ENCODE data around the gene PTPRQ.

The PTPRQ gene

DNA sequence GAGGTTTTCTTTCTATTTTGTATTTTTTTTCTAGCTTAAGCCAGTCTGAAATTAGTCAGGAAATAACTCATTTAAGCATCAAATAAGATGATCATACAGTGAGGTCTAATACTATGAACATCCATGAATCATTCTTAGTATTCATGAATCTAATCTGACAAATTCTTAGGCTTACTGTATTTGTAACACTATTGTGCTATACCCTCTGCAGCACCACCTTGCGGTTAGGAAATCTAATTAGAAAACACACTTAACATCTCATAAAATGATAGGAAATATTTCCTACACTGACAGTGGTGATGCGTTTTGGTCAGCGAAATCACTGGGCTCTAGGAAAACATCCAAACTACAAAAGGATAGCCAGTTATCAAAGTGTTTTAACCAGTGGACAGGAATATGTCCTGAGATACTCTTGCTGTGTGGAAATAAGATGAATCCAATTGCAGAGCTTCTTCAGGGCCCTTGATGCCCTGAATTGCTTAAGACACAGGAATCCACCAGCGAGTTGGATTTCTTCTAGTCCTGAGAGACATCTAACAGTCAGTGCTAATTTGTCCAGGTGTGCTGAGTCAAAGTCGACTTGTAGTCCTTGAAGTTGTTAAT is 154.1 kb downstream of the PTPRQ start (continued):
- TF ChIP-seq, protein P1, sequence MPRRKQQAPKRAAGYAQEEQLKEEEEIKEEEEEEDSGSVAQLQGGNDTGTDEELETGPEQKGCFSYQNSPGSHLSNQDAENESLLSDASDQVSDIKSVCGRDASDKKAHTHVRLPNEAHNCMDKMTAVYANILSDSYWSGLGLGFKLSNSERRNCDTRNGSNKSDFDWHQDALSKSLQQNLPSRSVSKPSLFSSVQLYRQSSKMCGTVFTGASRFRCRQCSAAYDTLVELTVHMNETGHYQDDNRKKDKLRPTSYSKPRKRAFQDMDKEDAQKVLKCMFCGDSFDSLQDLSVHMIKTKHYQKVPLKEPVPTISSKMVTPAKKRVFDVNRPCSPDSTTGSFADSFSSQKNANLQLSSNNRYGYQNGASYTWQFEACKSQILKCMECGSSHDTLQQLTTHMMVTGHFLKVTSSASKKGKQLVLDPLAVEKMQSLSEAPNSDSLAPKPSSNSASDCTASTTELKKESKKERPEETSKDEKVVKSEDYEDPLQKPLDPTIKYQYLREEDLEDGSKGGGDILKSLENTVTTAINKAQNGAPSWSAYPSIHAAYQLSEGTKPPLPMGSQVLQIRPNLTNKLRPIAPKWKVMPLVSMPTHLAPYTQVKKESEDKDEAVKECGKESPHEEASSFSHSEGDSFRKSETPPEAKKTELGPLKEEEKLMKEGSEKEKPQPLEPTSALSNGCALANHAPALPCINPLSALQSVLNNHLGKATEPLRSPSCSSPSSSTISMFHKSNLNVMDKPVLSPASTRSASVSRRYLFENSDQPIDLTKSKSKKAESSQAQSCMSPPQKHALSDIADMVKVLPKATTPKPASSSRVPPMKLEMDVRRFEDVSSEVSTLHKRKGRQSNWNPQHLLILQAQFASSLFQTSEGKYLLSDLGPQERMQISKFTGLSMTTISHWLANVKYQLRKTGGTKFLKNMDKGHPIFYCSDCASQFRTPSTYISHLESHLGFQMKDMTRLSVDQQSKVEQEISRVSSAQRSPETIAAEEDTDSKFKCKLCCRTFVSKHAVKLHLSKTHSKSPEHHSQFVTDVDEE (CRISPR knock-in tag; IDR thresholded peaks at IDR 0.05), result no peak
- TF ChIP-seq OSR1 (CRISPR knock-in tag; IDR thresholded peaks at IDR 0.05), result no peak
- no peak for TF ChIP-seq ESRRG (CRISPR knock-in tag; IDR thresholded peaks at IDR 0.05)

DNA sequence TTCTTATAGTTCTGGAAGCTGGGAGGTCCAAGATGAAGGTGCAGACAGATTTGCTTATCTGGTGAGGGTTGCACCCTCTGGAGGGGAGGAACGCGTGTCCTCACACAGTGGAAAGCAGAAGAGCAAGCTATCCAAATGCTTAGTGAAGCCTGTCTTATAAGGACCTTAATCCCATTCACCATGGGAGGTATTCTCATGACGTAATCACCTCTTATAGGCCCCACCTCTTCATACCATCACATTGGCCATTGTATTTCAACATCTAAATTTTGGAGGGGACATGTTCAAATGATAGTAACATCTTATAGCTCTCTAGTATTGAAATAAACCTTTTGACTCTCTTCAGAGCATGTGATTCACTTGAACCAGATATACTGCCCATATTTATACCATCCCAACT is 158.4 kb downstream of the PTPRQ start:
- TF ChIP-seq BACH2 (CRISPR knock-in tag; IDR thresholded peaks at IDR 0.05; ENCODE audit: borderline replicate concordance), result no peak
- TF ChIP-seq TOX (CRISPR knock-in tag; IDR thresholded peaks at IDR 0.05; ENCODE audit: borderline replicate concordance), result no peak
- TF ChIP-seq ZNF565 (CRISPR knock-in tag; conservative IDR thresholded peaks at IDR 0.05; ENCODE audit: low read depth), result no peak
- TF ChIP-seq OSR1 (CRISPR knock-in tag; IDR thresholded peaks at IDR 0.05), result no peak
- no peak for TF ChIP-seq PPARA (CRISPR knock-in tag; IDR thresholded peaks at IDR 0.05; ENCODE audit: borderline replicate concordance)
- ATAC-seq, result no peak

DNA sequence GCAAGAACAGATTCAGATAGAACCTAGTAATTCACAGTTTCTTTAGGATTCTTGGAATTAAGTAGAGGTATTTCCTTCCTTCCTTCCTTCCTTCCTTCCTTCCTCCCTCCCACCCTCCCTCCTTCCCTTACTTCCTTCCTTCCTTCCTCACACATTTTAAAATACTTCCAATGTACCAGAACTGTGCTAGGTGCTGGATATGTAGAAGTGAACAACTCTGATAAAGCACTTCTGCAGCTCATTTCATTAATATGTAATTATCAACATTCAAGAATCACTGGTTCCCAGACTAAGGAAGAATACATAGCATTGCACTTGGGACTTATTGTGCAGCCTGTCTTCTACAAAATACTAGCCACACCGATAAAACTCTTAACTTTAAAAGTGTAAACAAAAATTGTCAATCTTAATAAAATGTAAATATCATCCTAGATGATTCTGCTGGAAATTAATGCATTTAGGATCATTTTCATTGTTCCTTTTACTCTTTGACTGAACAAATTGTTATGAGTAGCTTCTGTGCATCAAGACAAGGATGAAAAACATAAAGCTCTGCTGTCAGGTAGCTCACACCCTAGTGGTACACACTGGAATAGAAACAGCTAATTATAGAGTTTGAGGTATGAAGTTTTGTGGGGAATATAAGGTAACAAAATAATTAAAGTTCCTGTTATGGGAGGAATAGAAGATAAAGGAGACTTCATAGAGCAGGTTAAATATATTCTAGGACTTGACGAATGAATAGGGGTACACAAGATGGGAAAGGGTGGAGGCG is 163.5 kb downstream of the PTPRQ start:
- ATAC-seq, result no peak
- TF ChIP-seq ZFP30 (CRISPR knock-in tag; IDR thresholded peaks at IDR 0.05) (no peak), CSDC2 (CRISPR knock-in tag; IDR thresholded peaks at IDR 0.05) (no peak), SNAI2 (CRISPR knock-in tag; IDR thresholded peaks at IDR 0.05) (no peak), RARB (CRISPR knock-in tag; IDR thresholded peaks at IDR 0.05) (no peak)
- TF ChIP-seq, protein P1 (CRISPR knock-in tag; IDR thresholded peaks at IDR 0.05), result no peak

DNA sequence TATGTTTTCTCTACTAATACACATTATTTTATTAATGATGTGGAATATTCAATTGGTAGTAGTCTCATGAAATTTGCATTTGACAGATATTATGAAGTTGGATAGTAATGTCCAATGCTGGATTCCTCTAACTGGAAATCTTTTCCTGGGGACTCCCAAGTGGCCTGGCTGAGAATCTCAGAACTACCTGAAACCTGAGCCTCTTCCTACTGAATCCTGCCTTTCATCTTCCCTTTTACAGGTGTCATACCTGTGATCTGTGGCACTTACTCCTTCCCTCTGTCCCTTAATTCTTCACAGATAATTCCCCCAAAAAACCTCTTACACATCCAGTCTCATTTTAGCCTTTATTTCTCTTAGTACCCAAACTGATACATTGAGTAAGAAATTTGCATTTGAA is 173.7 kb downstream of the PTPRQ start:
- no peak for TF ChIP-seq ZNF565 (CRISPR knock-in tag; conservative IDR thresholded peaks at IDR 0.05; ENCODE audit: low read depth)
- no peak for ATAC-seq

DNA sequence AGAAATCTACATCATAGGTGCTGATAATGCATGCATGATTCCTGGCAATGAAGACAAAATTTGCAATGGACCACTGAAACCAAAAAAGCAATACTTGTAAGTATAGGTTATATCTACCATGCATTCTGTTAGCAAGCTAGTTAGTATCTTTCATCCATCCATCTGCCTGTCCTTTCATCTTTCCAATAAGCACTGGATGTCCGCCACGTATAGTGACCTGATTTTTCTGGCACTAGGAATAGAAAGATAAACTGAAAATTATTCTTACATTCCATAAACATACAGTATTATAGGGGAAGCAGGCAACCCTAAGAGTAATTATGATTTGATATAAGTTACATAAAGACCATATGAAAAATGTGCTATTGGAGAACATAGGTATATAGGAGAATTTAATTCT is 176.2 kb downstream of the PTPRQ start:
- no peak for ATAC-seq
- TF ChIP-seq, protein P2, sequence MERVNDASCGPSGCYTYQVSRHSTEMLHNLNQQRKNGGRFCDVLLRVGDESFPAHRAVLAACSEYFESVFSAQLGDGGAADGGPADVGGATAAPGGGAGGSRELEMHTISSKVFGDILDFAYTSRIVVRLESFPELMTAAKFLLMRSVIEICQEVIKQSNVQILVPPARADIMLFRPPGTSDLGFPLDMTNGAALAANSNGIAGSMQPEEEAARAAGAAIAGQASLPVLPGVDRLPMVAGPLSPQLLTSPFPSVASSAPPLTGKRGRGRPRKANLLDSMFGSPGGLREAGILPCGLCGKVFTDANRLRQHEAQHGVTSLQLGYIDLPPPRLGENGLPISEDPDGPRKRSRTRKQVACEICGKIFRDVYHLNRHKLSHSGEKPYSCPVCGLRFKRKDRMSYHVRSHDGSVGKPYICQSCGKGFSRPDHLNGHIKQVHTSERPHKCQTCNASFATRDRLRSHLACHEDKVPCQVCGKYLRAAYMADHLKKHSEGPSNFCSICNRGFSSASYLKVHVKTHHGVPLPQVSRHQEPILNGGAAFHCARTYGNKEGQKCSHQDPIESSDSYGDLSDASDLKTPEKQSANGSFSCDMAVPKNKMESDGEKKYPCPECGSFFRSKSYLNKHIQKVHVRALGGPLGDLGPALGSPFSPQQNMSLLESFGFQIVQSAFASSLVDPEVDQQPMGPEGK (CRISPR knock-in tag; IDR thresholded peaks at IDR 0.05; ENCODE audit: borderline replicate concordance), result no peak
- no peak for TF ChIP-seq BACH2 (CRISPR knock-in tag; IDR thresholded peaks at IDR 0.05; ENCODE audit: borderline replicate concordance)
- TF ChIP-seq ZFP30 (CRISPR knock-in tag; IDR thresholded peaks at IDR 0.05), result no peak
- no peak for TF ChIP-seq ZFP3 (CRISPR knock-in tag; IDR thresholded peaks at IDR 0.05)
- TF ChIP-seq TCF4 (CRISPR knock-in tag; IDR thresholded peaks at IDR 0.05; ENCODE audit: borderline replicate concordance), result no peak
- TF ChIP-seq, protein P3, sequence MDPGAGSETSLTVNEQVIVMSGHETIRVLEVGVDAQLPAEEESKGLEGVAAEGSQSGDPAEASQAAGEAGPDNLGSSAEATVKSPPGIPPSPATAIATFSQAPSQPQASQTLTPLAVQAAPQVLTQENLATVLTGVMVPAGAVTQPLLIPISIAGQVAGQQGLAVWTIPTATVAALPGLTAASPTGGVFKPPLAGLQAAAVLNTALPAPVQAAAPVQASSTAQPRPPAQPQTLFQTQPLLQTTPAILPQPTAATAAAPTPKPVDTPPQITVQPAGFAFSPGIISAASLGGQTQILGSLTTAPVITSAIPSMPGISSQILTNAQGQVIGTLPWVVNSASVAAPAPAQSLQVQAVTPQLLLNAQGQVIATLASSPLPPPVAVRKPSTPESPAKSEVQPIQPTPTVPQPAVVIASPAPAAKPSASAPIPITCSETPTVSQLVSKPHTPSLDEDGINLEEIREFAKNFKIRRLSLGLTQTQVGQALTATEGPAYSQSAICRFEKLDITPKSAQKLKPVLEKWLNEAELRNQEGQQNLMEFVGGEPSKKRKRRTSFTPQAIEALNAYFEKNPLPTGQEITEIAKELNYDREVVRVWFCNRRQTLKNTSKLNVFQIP (CRISPR knock-in tag; IDR thresholded peaks at IDR 0.05; ENCODE audit: borderline replicate concordance, low read depth), result no peak
- no peak for TF ChIP-seq ZNF565 (CRISPR knock-in tag; conservative IDR thresholded peaks at IDR 0.05; ENCODE audit: low read depth)
- TF ChIP-seq GLIS3 (CRISPR knock-in tag; IDR thresholded peaks at IDR 0.05), result no peak
- no peak for TF ChIP-seq RARB (CRISPR knock-in tag; IDR thresholded peaks at IDR 0.05)
- TF ChIP-seq, protein P4, sequence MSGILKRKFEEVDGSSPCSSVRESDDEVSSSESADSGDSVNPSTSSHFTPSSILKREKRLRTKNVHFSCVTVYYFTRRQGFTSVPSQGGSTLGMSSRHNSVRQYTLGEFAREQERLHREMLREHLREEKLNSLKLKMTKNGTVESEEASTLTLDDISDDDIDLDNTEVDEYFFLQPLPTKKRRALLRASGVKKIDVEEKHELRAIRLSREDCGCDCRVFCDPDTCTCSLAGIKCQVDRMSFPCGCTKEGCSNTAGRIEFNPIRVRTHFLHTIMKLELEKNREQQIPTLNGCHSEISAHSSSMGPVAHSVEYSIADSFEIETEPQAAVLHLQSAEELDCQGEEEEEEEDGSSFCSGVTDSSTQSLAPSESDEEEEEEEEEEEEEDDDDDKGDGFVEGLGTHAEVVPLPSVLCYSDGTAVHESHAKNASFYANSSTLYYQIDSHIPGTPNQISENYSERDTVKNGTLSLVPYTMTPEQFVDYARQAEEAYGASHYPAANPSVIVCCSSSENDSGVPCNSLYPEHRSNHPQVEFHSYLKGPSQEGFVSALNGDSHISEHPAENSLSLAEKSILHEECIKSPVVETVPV (CRISPR knock-in tag; IDR thresholded peaks at IDR 0.05), result no peak
